Smooth muscle cell (in vitro differentiated cells): ENCODE results near the gene CYSRT1. TPM values are rescaled to one million over a fixed set of nuclear protein-coding genes. Genes with fewer than 3 reads are reported as not detected.
"Not testable (repeated sequence)": the region's sequence is repeated elsewhere in the genome, so short reads cannot be mapped to it uniquely, and the experiment has no call there.

Experiments used
- DNase-seq: peaks from one replicate; lab custom pipeline; 2025; ENCODE audit not compliant: unreplicated experiment; lab: John Stamatoyannopoulos, UW
- H2AFZ ChIP-seq: fragments of 200-600 bp; sonication (generic); 2 replicates; pipeline ENCODE4 v1.6.0; 2016; ENCODE audit warnings: antibody characterized with exemption, low read depth, mild to moderate bottlenecking
- H3F3A ChIP-seq: fragments of 200-600 bp; sonication (generic); 2 replicates; pipeline ENCODE4 v1.6.0; 2017; ENCODE audit warnings: antibody characterized with exemption, low read depth
- H3K27ac ChIP-seq: fragments of 200-600 bp; sonication (generic); 2 replicates; pipeline ENCODE4 v1.5.1; 2016; ENCODE audit warnings: low read depth, mild to moderate bottlenecking
- H3K27me3 ChIP-seq: fragments of 200-600 bp; sonication (generic); 2 replicates; pipeline ENCODE4 v1.6.1; 2016; ENCODE audit warnings: low read depth, mild to moderate bottlenecking
- H3K36me3 ChIP-seq: fragments of 200-600 bp; sonication (generic); 2 replicates; pipeline ENCODE4 v1.5.1; 2016; ENCODE audit warnings: low read depth
- H3K4me1 ChIP-seq: fragments of 200-600 bp; sonication (generic); 2 replicates; pipeline ENCODE4 v1.5.1; 2016; ENCODE audit warnings: low read depth
- H3K4me2 ChIP-seq: fragments of 200-600 bp; sonication (generic); 2 replicates; pipeline ENCODE4 v1.6.0; 2016; ENCODE audit warnings: mild to moderate bottlenecking
- H3K4me3 ChIP-seq: fragments of 200-600 bp; sonication (generic); 2 replicates; pipeline ENCODE4 v1.5.1; 2016; ENCODE audit warnings: mild to moderate bottlenecking
- H3K79me2 ChIP-seq: fragments of 200-600 bp; sonication (generic); 2 replicates; pipeline ENCODE4 v1.6.0; 2016; ENCODE audit warnings: low read depth, mild to moderate bottlenecking
- H3K9ac ChIP-seq: fragments of 200-600 bp; sonication (generic); 2 replicates; pipeline ENCODE4 v1.6.0; 2016; ENCODE audit warnings: low read depth
- H3K9me3 ChIP-seq: fragments of 200-600 bp; sonication (generic); replicated peaks from 2 replicates; pipeline ENCODE4 v1.5.1; 2016; ENCODE audit warnings: low read depth
- H4K20me1 ChIP-seq: fragments of 200-600 bp; sonication (generic); 2 replicates; pipeline ENCODE4 v1.6.0; 2016; ENCODE audit warnings: low read depth
- WGBS: methylation state at CpG from one replicate; pipeline ENCODE4 v1.1.7; 2016; ENCODE audit warnings: low lambda C conversion rate; 5-methylcytosine and 5-hydroxymethylcytosine counted together
- polyA plus RNA-seq: library from polyadenylated mRNA; unstranded; fragments of >200 nt; fragmentation: Nextera tagmentation; extraction: Ambion mirVana; gene quantifications from 2 replicates; pipeline ENCODE4 v1.2.1, GENCODE V29; 2016
- total RNA-seq: library from RNA; depleted of rRNA; stranded (reverse); fragments of >200 nt; gene quantifications from 2 replicates; pipeline ENCODE4 v1.2.3, GENCODE V29; 2014
- TF ChIP-seq, protein P1 (sequence below): fragments of 200-600 bp; sonication (generic); IDR thresholded peaks from 2 replicates; pipeline ENCODE4 v1.5.1; 2017; ENCODE audit warnings: borderline replicate concordance, mild to moderate bottlenecking, antibody characterized with exemption; ENCODE audit not compliant: insufficient read depth, poor library complexity, severe bottlenecking

Gene CYSRT1
- total and polyA plus RNA-seq, 2 experiments from 2014 or later = 2.3 to 2.4 TPM

DNA sequence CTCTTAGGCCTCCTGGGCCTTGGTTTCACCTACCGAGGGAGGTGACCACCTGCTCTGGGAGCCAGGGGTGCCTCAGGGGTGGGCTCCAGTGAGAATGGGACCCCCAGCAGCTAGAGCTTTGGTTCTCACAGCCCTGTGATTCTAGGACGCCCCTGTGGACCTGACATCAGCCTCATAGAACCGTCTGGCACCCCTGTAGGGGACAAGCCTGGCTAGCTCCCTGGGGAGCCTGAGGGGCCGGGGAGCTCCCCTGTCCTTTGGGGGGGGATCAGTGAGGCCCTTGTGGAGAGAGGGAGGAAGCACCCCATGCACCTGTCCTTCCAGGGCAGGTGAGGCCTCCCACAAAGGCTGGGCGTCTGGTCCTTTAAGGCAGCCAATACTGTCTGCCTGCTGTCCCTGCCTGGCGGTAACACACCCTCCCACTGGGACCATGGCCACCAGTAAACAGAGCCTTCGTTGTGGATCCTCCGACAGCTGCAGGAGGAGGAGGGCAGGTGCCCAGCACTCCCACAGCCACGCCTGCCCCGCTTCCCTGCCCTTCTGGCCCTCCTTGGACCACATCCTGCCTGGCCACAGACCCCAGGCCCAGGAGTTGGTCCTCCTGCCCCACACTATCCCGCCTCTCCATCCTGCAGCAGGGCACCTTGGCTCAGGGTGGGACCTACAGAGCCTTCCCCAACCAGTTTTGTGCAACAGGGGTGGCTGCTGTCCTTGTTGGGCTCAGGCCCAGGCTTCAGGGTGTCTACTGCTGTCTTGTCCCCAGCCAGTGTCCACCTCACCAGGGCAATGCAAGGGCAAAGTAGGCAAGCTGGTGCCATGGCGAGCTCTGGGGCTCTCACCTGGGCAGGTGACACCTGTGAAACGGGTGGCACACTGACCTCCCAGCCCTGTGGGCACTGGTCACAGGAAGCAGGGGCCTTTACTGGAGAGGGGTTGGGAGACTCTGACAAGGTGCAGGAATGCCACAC is 13.1 kb downstream of the CYSRT1 start:
- Histone ChIP-seq H3K27me3 (no peaks in the 10 kb centered on the region), H3K9me3 (no peaks in the 10 kb centered on the region), H3K4me2 (no peak overlapping the region), H3F3A (peaks cover 19% of the 10 kb centered on the region), H3K27ac (no peak overlapping the region), H3K9ac (no peak overlapping the region), H3K4me3 (no peak overlapping the region), H2AFZ (no peak overlapping the region), H3K36me3 (no peaks in the 10 kb centered on the region), H3K4me1 (peaks cover 13% of the 10 kb centered on the region), H3K79me2 (peaks cover 31% of the 10 kb centered on the region), H4K20me1 (peaks cover 32% of the 10 kb centered on the region)
- no peak for DNase-seq
- 84% methylated on average over 13 of the region's 13 CpGs for WGBS
- TF ChIP-seq, protein P1, sequence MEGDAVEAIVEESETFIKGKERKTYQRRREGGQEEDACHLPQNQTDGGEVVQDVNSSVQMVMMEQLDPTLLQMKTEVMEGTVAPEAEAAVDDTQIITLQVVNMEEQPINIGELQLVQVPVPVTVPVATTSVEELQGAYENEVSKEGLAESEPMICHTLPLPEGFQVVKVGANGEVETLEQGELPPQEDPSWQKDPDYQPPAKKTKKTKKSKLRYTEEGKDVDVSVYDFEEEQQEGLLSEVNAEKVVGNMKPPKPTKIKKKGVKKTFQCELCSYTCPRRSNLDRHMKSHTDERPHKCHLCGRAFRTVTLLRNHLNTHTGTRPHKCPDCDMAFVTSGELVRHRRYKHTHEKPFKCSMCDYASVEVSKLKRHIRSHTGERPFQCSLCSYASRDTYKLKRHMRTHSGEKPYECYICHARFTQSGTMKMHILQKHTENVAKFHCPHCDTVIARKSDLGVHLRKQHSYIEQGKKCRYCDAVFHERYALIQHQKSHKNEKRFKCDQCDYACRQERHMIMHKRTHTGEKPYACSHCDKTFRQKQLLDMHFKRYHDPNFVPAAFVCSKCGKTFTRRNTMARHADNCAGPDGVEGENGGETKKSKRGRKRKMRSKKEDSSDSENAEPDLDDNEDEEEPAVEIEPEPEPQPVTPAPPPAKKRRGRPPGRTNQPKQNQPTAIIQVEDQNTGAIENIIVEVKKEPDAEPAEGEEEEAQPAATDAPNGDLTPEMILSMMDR = no peak

DNA sequence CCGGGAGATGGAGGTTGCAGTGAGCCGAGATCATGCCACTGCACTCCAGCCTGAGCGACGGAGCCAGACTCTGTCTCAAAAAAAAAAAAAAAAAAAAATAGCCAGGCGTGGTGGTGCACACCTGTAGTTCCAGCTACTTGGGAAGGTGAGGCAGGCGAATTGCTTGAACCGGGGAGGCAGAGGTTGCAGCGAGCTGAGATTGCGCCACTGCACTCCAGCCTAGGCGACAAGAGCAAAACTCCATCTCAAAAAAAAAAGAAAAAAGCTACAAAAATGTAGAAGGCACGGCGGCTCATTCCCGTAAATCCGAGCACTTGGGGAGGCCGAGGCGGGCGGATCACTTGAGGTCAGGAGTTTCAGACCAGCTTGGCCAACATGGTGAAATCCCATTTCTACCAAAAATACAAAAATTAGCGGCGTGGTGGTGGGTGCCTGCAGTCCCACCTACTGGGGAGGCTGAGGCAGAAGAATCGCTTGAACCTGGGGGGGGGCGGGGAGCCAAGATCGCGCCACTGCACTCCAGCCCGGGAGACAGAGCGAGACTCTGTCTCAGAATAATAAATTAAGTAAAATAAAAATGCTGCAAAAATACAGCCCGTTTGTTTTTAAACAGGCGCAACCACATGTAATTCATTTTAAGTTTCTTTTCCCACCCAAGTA is 14.7 kb downstream of the CYSRT1 start:
- Histone ChIP-seq H3K9ac (peak overlapping the region; percentile 81), H3K79me2 (peaks cover 38% of the 10 kb centered on the region), H3K4me2 (peak overlapping the region; percentile 98), H4K20me1 (peaks cover 45% of the 10 kb centered on the region), H3F3A (peaks cover 25% of the 10 kb centered on the region), H2AFZ (peak overlapping the region; percentile 86), H3K27ac (peak overlapping the region; percentile 93), H3K4me3 (peak overlapping the region; percentile 82), H3K4me1 (peaks cover 13% of the 10 kb centered on the region)
- H3K36me3 ChIP-seq, H3K27me3 ChIP-seq, H3K9me3 ChIP-seq, DNase-seq: not testable (repeated sequence)
- 43% methylated on average over 23 of the region's 27 CpGs for WGBS

DNA sequence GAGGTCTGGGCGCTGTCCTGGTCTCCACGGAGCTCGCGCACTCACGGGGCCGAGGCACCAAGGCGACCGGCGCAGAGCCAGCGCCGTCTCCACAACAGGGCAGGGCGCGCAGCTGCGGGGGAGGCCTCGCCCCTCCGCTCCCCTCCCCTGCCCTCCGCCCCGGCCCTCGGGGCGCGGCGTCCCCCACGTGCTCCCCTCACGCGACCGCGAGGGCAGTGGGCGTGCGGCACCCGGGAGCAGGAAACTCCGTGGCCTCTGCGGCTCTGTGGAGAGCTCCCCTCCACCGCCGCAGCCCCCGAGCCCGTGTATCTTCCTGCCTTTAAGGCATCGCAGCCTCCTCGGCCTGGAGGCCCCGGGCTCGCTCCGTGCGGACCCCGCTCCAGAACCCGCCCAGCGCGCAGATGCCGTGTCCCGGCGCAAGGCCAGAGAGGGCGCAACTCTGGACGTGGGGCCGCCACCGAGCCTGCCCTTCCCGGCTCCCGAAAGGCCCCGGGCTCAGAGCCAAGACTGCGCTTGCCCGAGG is 15.4 kb downstream of the CYSRT1 start:
- Histone ChIP-seq H4K20me1 (peaks cover 45% of the 10 kb centered on the region), H2AFZ (peak overlapping the region; percentile 86), H3K4me2 (peak overlapping the region; percentile 98), H3K9ac (peak overlapping the region; percentile 81), H3K4me3 (peak overlapping the region; percentile 82), H3K27ac (peak overlapping the region; percentile 93), H3K9me3 (no peaks in the 10 kb centered on the region), H3F3A (peaks cover 25% of the 10 kb centered on the region), H3K36me3 (no peaks in the 10 kb centered on the region), H3K27me3 (no peaks in the 10 kb centered on the region), H3K79me2 (peaks cover 38% of the 10 kb centered on the region), H3K4me1 (peaks cover 13% of the 10 kb centered on the region)
- DNase-seq = peak; percentile 86
- TF ChIP-seq, protein P1 = no peak
- under 1% methylated on average over 39 of the region's 58 CpGs for WGBS
